WTC11 (cell line): Measurements from ENCODE around the gene SNTA1. TPM values are rescaled to one million over a fixed set of nuclear protein-coding genes. Genes with fewer than 3 reads are reported as not detected.
A peak's percentile ranks its signal among the peaks of the same experiment; 100 is the strongest.

Source experiments
- ATAC-seq: fragments of 200-7000 bp; cut with Tn5 transposase; 2 replicates; pipeline ENCODE4 v1.10.0; 2021; ENCODE audit warnings: mild to moderate bottlenecking, moderate library complexity
- CTCF ChIA-PET: fragments of 300-600 bp; sonication (Branson Sonifier 250); formaldehyde crosslinking; loops from one replicate; lab custom pipeline; 2021; ENCODE audit warnings: antibody characterized with exemption; lab: Charles Lee
- POLR2A ChIA-PET: fragments of 350-600 bp; sonication (Branson Sonifier 250); formaldehyde crosslinking; loops from one replicate; lab custom pipeline; 2021; ENCODE audit warnings: antibody characterized with exemption; lab: Charles Lee
- DNase-seq: peaks from one replicate; pipeline ENCODE4 v3.0.0; 2021; ENCODE audit warnings: low spot score
- H3K27ac Mint-ChIP-seq: 2 replicates; pipeline ENCODE4 v1.8.0; 2021; ENCODE audit warnings: mixed read lengths
- H3K27me3 Mint-ChIP-seq: 2 replicates; pipeline ENCODE4 v1.8.0; 2021; ENCODE audit warnings: low read depth, mild to moderate bottlenecking, moderate library complexity, mixed read lengths
- H3K36me3 Mint-ChIP-seq: 2 replicates; pipeline ENCODE4 v1.8.0; 2021; ENCODE audit warnings: mixed read lengths
- H3K4me1 Mint-ChIP-seq: 2 replicates; pipeline ENCODE4 v1.8.0; 2022; ENCODE audit warnings: mixed read lengths
- H3K4me3 Mint-ChIP-seq: 2 replicates; pipeline ENCODE4 v1.8.0; 2021; ENCODE audit warnings: mild to moderate bottlenecking, moderate library complexity, mixed read lengths
- H3K9me3 Mint-ChIP-seq: 2 replicates; pipeline ENCODE4 v1.8.0; 2021; ENCODE audit warnings: mixed read lengths
- AFF4 ChIP-seq: sonication (generic); formaldehyde crosslinking; IDR thresholded peaks from 2 replicates; pipeline ENCODE4 v1.8.1; 2023; ENCODE audit warnings: mild to moderate bottlenecking, missing genetic modification reagents, borderline replicate concordance
- AR ChIP-seq: fragments of 250-450 bp; sonication (Bioruptor Pico); IDR thresholded peaks from 2 replicates; pipeline ENCODE4 v1.9.0; 2021; ENCODE audit warnings: mild to moderate bottlenecking
- E2F4 ChIP-seq: sonication (generic); formaldehyde crosslinking; IDR thresholded peaks from 2 replicates; pipeline ENCODE4 v1.8.1; 2022; ENCODE audit warnings: low read depth, mild to moderate bottlenecking, moderate library complexity, missing genetic modification reagents, borderline replicate concordance
- EMX1 ChIP-seq: fragments of 250-450 bp; sonication (Bioruptor Pico); IDR thresholded peaks from 2 replicates; pipeline ENCODE4 v1.8.0; 2021; ENCODE audit warnings: mild to moderate bottlenecking
- ERG ChIP-seq: fragments of 250-450 bp; sonication (Bioruptor Pico); IDR thresholded peaks from 2 replicates; pipeline ENCODE4 v1.8.0; 2021; ENCODE audit warnings: mild to moderate bottlenecking
- ETV6 ChIP-seq: sonication (generic); formaldehyde crosslinking; IDR thresholded peaks from 2 replicates; pipeline ENCODE4 v1.8.1; 2022; ENCODE audit warnings: mild to moderate bottlenecking, missing genetic modification reagents
- GABPB1 ChIP-seq: sonication (generic); formaldehyde crosslinking; IDR thresholded peaks from 2 replicates; pipeline ENCODE4 v1.8.1; 2023; ENCODE audit warnings: mild to moderate bottlenecking, missing genetic modification reagents
- GTF2I ChIP-seq: fragments of 250-450 bp; sonication (Bioruptor Pico); conservative IDR thresholded peaks from 2 replicates; pipeline ENCODE4 v1.4.0; 2021; ENCODE audit warnings: mild to moderate bottlenecking
- HMGXB4 ChIP-seq: sonication (generic); formaldehyde crosslinking; IDR thresholded peaks from 2 replicates; pipeline ENCODE4 v1.8.1; 2023; ENCODE audit warnings: mild to moderate bottlenecking, moderate library complexity, missing genetic modification reagents
- MXD4 ChIP-seq: fragments of 250-450 bp; sonication (Bioruptor Pico); IDR thresholded peaks from 2 replicates; pipeline ENCODE4 v1.8.0; 2021; ENCODE audit warnings: mild to moderate bottlenecking, moderate library complexity, borderline replicate concordance
- PRDM15 ChIP-seq: sonication (generic); formaldehyde crosslinking; IDR thresholded peaks from 2 replicates; pipeline ENCODE4 v1.8.0; 2022; ENCODE audit warnings: missing genetic modification reagents
- RORB ChIP-seq: fragments of 250-450 bp; sonication (Bioruptor Pico); IDR thresholded peaks from 2 replicates; pipeline ENCODE4 v1.9.0; 2021; ENCODE audit warnings: mild to moderate bottlenecking
- SMAD3 ChIP-seq: sonication (generic); formaldehyde crosslinking; IDR thresholded peaks from 2 replicates; pipeline ENCODE4 v1.8.0; 2022; ENCODE audit warnings: missing genetic modification reagents, mild to moderate bottlenecking, borderline replicate concordance
- ZBTB43 ChIP-seq: sonication (generic); formaldehyde crosslinking; IDR thresholded peaks from 2 replicates; pipeline ENCODE4 v1.8.1; 2023; ENCODE audit warnings: mild to moderate bottlenecking, missing genetic modification reagents
- ZNF396 ChIP-seq: fragments of 250-450 bp; sonication (Bioruptor Pico); IDR thresholded peaks from 2 replicates; pipeline ENCODE4 v1.8.0; 2021; ENCODE audit warnings: mild to moderate bottlenecking, moderate library complexity, borderline replicate concordance
- total RNA-seq: library from RNA; stranded (reverse); gene quantifications from 3 replicates; pipeline ENCODE4 v1.2.3, GENCODE V29; 2021

The SNTA1 gene
- total RNA-seq, 1 experiment from 2014 or later: 5.3 TPM

GRCh38 chr20:33377366-33377765 lies 66.2 kb downstream of the SNTA1 start (continued):
- no peak for TF ChIP-seq AFF4 (CRISPR knock-in tag)
- no peak for TF ChIP-seq EMX1 (CRISPR knock-in tag)
- TF ChIP-seq GTF2I (CRISPR knock-in tag): no peak
- no peak for TF ChIP-seq HMGXB4
- no peak for TF ChIP-seq SMAD3 (CRISPR knock-in tag)
- no peak for TF ChIP-seq E2F4
- no peak for TF ChIP-seq ZNF396 (CRISPR knock-in tag)
- no peak for TF ChIP-seq ERG (CRISPR knock-in tag)
- TF ChIP-seq ETV6 (CRISPR knock-in tag): no peak

- no peak overlapping the region for H3K4me3 Mint-ChIP-seq
- ChIA-PET POLR2A (interaction anchor here (0.5 kb wide), 1 partner anchor 17 kb away, joined by 4 read pairs; no protein-coding TSS in a partner anchor), CTCF (no interaction called here)
- H3K27ac Mint-ChIP-seq: no peak overlapping the region
- H3K36me3 Mint-ChIP-seq: peaks cover 51% of the 10 kb centered on the region
- no peak for ATAC-seq
- no peaks in the 10 kb centered on the region for H3K4me1 Mint-ChIP-seq
- H3K27me3 Mint-ChIP-seq: no peaks in the 10 kb centered on the region
- TF ChIP-seq MXD4 (CRISPR knock-in tag): no peak
- TF ChIP-seq GABPB1 (CRISPR knock-in tag): peak; percentile 97
- DNase-seq: no peak
- no peaks in the 10 kb centered on the region for H3K9me3 Mint-ChIP-seq
Measured at GRCh38 chr20:33373735-33374605, 69.6 kb downstream of the SNTA1 start.

GRCh38 chr20:33372993-33373441 lies 70.5 kb downstream of the SNTA1 start:
- POLR2A ChIA-PET: no interaction called here
- ATAC-seq: no peak
- Mint-ChIP-seq H3K9me3 (no peaks in the 10 kb centered on the region), H3K36me3 (peaks cover 43% of the 10 kb centered on the region), H3K27ac (no peak overlapping the region), H3K27me3 (no peaks in the 10 kb centered on the region), H3K4me3 (no peak overlapping the region), H3K4me1 (no peaks in the 10 kb centered on the region)
- CTCF ChIA-PET: no interaction called here
- no peak for DNase-seq
- TF ChIP-seq AR (no peak), GABPB1 (CRISPR knock-in tag) (peak; percentile 62; the same call in 1 of the 2 replicates), RORB (CRISPR knock-in tag) (no peak), ZBTB43 (CRISPR knock-in tag) (no peak), PRDM15 (CRISPR knock-in tag) (no peak)
